Measurements from ENCODE around the gene KIAA0753. TPM values are rescaled to one million over a fixed set of nuclear protein-coding genes. Genes with fewer than 3 reads are reported as not detected.

KIAA0753 gene
- polyA plus RNA-seq (ENCODE audit: insufficient read length in 3 of 3), result 10 to 100 TPM; 29.7 to 37.7 (median 32.4) TPM

DNA sequence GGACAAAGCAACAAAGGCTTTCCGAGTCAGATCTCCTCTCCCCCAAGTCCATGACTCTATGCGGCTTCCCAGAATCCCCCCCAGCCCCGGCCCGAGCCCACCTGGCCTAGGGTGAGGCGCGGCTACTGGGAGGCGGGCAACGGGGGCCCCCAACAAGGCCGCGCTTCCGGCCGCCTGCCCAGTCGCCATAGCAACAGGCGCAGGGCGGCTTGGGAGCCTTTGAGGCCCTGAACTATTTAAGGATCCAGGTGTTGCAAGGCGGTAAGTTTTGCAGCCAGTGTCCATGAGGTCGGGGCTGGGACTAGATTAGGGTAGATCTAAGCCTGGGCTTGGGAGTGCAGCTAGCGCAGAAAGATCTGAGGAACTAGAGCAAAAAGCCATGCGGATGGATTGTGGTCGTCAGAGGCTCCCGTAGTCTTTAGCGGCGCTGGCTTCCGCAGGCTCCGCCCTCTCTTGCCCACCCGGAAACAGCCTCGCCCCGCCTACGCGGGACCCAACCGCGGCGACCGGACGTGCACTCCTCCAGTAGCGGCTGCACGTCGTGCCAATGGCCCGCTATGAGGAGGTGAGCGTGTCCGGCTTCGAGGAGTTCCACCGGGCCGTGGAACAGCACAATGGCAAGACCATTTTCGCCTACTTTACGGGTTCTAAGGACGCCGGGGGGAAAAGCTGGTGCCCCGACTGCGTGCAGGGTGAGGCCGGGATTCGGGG lies at the start of gene KIAA0753, which contains the start of gene TXNDC17:
TSS of gene KIAA0753 (minus strand) at position 176 of the 711 bp plus-strand sequence. CDS start 5,608 bp downstream, outside the sequence.
TSS of gene TXNDC17 (plus strand) at position 525 of the 711 bp plus-strand sequence. CDS start at position 548, 23 bp downstream.
- peak; percentile 86 to 96 (median 92) for DNase-seq (ENCODE audit: low read depth in 3 of 3, low spot score in 2 of 3)

DNA sequence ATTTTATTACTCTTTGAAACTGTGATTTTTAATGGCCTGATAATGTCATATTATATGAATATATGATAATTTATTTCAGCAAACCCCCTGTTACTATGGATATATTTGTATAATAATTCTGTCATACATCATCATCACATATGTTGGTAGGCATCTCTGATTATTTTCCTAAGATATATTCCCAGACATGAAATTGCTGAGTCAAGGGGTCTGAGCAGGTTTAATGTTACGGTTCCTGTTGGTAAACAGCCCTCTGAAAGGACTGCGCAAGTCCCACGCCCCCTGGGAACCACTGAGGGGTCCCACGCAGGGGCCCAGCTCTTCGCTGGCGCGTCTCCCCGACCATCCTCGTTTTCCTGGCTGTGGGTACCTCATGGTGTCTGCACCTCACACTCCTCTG lies 48.4 kb upstream of the KIAA0753 start:
- DNase-seq (ENCODE audit: low read depth in 3 of 3, low spot score in 2 of 3), result no peak

DNA sequence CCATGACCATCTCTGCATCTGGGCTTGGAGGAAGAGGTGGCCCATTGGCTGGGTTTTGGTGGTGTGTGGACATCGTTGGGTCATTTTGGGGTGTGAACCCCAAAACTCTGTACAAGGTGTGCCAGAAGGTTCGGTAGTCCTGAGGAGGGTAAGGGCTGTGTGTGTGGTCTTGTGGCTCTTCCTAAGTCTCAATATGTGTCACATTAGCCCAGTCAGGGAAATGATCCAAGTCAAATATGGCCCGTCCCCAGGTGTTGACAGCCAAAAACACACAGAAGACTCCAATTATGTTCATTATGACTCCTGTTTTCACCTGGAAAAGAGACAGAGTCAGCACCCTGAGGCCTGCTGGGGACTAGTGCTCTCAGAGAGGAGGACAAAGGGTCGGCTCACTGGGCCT lies 45.5 kb upstream of the KIAA0753 start:
- no peak for DNase-seq (ENCODE audit: low read depth in 3 of 3, low spot score in 2 of 3)

DNA sequence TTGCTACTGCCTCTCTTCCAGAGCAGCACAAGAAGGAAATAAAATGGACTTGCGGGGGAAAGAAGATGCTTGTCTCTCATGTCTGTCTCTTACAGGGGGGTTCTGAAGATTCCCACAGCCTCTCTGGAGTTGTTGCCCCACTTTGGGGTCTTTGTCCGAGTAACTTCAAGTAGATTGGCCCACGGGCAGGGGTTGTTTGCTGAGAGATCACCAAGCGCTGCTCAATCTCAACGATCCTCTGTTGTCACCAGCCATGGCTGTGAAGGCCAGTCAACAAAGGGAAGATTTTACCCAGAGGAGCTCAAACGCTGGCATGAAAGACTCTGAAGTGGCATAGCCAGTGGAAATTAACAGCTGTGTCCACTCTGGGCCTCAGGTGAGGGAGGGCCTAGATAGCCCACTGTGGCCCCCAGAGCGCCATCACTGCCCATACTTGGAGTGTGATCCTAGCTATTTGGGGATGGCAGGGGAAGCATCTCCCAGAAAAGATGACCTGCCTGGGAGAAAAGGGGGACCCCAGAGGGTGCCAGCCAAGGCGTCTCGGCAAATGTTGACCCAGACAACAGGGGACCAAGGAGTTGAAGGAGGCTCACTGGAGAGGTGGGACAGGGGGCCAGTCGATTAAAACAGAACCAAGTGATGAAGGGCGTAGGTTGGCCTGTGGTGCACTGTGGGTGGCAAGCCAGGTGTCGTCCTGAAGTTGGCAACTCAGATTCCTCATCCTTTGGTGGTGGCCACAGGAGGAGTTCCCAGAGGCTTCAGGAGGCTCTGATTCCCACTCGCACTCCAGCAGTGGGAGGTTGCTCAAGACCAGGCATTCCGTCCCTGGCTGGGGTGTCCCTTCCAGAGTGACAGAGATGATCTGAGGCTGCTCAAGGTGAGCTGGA lies 44.6 kb upstream of the KIAA0753 start:
- DNase-seq (ENCODE audit: low read depth in 3 of 3, low spot score in 2 of 3), result no peak

DNA sequence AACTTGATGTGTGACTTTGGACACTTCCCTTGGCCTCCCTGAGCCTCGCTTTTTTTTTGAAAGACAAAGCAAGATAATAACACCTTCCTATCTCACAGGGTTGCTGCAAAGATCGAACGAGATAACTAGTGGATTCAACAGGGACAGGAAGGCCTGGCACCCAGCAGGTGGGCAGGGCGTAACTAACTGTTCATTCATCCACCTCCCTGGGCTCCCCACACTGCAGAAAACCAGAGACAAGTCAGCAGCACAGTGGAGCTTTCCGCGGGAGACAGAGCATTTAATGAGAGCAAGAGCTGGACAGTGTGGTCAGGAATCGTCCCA lies 43.9 kb upstream of the KIAA0753 start:
- DNase-seq (ENCODE audit: low read depth in 3 of 3, low spot score in 2 of 3), result no peak

DNA sequence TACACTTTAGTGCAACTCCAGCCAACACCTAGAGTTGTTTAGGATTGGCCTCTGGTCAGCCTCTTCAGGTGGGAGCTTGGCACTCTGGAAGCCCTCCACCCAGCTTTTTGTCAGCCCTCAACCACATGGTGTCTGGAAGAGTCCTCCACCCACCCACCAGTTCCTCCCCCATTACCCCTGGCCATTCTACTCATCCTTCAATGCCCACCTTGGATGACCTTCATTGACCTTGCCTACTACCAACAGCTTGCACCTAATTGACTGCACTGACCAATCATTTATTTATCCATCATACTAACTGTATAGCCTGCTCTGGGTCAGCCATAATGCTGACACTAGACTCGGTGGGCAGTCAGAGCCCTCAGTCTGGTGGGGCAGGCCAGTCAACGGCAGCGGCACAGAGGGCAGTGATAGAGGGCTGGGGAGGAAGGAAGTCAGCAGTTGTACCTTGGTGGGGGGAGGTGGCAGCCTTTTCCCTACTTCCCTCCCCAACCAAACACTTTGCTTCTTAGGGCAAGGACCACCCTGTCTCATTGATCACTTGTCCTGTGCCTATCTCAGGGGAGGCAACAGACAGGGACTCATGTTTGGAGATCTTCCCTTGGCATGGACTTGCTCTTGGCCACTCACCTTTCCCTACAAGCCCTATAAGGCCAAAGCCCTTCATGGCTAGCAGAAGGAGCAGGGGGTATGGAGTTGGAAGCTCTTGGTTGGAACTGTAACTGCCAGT lies 43.4 kb upstream of the KIAA0753 start:
- DNase-seq (ENCODE audit: low read depth in 3 of 3, low spot score in 2 of 3), result no peak

DNA sequence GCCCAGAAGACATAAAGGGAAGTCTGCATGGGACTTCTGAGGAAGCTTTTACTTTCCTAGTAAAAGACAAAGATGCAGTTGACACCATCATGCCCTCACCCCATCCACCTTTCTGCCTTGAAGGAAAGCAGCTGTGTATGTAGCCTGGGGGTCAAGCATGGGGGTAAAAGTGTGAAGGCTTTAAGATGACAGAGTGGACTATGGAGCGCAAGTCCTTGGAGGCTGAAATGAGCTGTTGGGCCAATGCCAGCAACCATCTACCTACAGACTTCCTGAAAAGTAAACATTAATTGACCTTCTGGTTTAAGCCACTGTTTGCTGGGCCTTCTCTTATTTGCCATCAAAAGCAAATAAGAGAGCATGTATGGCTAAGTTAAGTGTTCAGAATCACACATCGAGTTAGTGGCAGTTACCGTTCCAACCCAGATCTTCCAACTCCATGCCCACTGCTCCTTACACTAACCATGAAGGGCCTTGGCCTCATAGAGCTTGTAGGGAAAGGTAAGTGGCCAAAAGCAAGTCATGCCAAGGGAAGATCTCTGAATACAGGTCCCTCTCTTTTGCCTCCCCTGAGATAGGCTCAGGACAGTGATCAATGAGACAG lies 42.7 kb upstream of the KIAA0753 start:
- no peak for DNase-seq (ENCODE audit: low read depth in 3 of 3, low spot score in 2 of 3)

DNA sequence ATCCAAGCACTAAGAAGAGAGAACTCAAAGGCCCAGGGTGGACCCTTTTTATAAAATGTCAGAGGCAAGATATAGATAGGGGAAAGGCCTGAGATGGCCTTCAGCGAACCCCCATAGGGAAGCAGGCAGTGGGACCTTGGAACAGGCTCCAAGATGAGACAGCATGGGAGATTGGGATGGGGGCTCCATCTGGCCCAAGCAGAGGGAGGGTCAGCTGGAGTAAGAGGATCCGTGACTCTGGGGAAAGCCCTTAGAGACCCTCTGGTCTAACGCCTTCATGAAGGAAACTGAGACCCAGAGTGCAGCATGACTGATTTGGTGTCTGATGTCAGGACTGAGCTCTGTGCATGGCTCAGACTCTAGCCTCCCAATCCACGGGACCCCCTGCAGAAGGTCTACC lies 41.8 kb upstream of the KIAA0753 start:
- DNase-seq (ENCODE audit: low read depth in 3 of 3, low spot score in 2 of 3), result no peak

DNA sequence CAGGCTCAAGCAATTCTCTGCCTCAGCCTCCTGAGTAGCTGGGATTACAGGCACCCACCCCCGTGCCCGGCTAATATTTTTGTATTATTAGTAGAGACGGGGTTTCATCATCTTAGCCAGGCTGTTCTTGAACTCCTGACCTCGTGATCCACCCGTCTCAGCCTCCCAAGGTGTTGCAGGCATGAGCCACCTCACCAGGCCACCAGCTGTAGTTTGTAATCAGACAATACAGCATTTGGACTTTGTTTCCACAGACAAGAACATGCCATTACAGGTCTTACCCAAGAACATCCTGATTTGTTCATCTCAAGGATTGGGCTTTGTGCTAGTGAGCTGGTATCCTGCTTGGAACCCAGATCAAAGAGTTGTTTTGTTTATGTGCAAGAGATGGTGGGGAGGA lies 41.2 kb upstream of the KIAA0753 start:
- no peak for DNase-seq (ENCODE audit: low read depth in 3 of 3, low spot score in 2 of 3)

DNA sequence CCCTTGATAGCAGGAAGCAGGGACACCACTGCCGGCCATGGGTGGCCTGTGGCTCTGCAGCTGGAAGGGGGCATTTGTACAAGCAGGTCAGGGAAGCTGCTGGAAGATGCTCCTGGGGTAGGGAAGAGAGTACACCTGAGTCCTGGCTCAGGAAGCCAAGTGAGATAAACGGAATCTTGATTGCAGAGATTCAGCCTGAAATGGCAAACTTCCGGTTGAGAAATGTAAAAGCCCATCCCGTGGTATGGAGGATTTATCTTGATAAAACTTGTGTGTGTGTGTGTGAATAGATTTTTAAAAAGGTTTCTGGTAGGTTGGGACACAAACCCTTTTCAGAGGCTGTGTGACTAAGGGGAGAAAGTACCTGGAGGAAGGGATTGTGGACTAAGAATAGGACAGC lies 40.7 kb upstream of the KIAA0753 start:
- DNase-seq (ENCODE audit: low read depth in 3 of 3, low spot score in 2 of 3), result no peak

DNA sequence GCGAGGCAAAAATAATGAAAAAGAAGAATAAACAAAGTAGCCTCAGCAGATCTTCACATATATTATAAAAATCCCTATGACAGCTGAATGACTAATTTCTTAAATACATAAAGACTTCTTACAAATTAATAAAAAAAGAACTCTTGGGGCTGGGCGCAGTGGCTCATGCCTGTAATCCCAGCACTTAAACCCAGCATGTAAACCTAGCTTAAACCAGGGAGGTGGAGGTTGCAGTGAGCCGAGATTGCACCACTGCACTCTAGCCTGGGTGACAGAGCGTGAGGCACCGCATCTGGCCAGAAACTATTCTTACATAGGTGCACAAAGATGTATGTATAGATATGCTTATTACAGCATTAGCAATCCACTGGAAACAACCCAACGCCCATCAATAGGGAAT lies 38.7 kb upstream of the KIAA0753 start:
- DNase-seq (ENCODE audit: low read depth in 3 of 3, low spot score in 2 of 3), result no peak

DNA sequence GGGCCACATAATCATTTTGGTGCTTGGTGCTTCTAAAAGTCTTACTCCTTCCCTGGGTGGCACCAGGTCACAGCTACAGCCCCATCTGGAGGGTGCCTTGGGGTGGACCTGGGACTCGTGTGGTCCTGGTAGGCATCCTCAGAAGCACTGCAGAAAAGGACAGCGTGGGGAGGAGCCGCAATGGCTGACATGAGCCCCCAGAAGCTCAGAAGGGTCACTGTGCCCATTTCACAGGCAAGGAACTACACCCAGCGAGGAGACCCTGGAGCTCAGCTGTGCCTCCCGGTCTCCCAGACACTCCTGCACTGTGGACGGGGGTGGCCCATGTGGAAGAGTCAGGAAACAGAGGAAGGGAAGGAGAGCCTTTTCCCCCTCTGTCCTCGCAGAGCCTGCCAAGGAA lies 37.4 kb upstream of the KIAA0753 start:
- DNase-seq (ENCODE audit: low read depth in 3 of 3, low spot score in 2 of 3), result no peak

DNA sequence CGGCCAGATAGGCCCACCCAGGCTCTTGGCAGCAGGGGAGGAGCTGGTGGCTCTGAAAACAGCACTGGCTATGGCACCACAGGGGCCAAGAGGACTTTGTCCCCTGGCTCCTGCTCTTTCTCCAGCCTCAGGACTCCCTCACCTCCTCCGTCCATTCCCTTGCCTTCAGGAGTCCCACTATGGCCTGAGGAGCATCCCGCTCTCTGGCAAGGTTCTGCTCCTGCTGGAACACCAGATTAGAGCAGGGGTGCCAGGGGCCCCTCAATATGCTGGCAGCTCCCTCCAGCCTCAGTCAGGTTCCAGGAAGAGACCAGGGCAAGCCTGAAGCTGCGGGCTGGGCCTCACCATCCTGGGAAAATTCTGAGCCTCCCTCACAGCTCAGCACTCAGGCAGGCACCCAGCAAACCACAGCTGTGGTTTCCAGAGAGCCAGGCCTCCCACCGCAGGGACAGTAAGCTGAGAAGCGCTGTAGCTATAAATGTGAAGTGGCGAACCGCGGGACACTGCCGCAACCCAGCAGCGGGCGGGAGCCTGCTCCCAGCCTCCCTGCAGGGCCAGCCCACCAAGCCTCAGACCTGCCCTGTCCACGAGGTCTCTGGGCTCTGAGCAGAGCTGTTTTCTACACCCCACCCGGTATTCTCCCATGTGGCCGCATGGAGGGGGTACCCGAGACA lies 36.8 kb upstream of the KIAA0753 start:
- no peak for DNase-seq (ENCODE audit: low read depth in 3 of 3, low spot score in 2 of 3)

DNA sequence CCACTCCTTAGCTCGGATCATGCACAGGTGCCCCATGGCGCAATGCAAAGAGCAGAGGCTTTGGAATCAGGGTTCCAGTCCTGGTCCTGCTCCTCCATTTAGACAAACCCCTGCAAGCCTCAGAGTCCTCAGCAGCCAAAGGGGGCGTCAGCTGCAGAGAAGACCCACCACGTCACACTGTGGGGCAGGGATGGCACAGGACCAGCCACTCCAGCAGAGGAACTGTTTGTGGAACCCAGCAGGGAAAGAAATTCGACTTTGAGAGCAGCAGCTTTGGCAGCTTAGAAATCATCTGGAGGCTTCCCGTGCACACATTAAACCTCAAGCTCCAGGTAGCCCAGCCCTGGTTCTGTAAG lies 36.3 kb upstream of the KIAA0753 start:
- DNase-seq (ENCODE audit: low read depth in 3 of 3, low spot score in 2 of 3), result no peak

DNA sequence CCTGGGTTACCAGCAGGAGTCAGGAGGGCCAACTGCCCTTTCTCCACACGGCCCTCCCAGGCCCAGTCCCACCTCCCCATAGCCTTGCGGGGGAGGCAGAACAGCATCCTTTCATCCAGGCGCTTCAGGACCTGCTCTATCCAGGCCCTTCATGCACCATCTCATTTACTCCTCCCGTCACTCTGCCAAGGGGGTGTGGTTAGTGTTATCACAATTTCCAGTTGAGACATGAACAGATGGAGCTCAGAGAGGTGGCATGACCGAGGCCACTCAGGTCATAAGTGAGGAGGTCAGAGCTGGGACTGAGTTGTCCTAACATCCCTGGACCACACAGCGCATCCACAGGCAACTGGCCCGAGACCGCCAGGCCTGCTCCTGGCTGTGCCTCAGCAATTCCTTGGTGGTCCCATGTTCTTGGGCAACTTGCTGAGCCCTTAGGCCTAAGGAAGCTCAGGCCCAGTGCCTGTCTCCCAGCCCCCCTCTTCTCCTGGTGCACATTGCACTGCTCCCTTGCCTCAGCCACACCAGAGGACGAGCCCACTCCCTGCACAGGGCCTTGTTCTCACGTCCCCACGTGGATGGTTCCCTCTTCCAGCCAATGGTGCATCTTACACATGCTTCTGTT lies 34.8 kb upstream of the KIAA0753 start:
- no peak for DNase-seq (ENCODE audit: low read depth in 3 of 3, low spot score in 2 of 3)

DNA sequence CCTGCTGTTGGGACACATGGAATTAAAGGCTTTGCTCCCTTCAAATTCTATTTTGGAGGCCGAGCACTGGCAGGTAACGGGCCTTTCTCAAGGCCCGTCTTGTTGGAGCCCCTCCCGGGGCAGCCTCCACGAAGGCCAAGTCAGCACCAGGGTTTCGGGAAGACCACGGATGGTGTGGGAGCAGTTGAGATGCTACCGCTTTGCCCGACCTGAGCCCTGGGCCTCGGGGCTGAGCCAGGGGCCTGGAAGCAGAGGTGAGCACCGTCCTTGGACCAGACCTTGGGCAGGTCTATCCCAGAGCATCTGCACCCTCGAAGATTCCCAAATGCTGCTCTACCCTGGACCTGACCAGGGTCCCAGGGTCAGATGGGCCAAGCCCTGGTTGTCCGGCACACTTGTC lies 34.1 kb upstream of the KIAA0753 start:
- no peak for DNase-seq (ENCODE audit: low read depth in 3 of 3, low spot score in 2 of 3)

DNA sequence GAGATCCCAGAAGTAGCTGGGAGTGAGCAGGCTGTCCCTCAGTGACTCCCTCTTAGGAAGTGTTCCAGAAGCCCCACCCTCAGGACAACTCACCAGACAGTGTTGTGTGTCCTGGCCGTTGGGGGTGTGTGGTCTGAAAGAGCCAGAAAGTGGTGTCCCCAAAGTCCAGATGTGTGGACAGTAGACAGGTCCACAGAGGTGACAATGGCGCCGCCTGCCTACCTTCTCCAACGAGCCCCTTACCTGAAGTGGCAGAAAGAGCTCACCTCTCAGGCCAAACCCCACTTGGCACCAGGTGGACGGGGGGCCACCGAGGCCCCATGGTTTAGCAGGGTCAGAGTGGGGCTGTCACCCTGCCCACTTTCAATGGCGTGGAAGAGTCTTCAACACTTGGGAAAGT lies 30.9 kb upstream of the KIAA0753 start:
- no peak for DNase-seq (ENCODE audit: low read depth in 3 of 3, low spot score in 2 of 3)

DNA sequence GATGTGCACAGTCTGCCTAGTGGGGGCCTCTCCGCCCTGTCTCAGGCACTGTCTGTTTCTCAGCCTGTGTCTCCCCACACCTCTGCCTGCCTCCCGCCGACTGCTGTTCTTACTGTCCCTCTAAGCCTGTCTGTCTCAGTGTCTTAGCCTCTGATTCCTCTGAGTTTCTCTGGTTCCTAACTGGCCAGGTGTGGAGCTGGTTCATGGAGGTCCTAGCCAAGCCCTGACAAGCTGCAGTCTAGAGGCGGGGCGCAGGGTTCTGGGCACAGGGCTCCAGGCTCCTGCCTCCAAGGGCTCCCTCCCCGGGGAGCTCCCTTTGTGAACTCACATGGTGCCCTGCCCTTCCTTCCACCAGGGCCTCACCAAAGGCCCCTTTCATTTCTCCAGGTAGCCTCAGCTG lies 30.5 kb upstream of the KIAA0753 start:
- no peak for DNase-seq (ENCODE audit: low read depth in 3 of 3, low spot score in 2 of 3)

DNA sequence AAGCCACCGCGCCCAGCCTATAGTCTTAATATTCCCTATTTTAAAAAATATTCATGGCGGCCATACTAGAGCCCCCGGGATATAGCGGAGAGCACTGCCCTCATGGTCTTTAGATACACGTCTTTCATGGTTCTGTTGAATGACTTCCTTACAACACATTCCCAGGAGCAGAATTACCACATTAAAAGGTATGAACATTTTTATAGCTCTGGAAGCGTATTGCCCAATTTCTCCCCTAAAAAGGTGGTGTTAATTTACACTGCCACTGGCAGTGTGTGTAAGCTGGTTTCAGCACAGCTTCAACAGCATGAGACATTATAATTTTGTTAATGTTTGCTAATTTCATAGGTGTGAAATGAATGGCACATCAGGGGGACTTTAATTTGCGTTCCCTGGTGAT lies 30.1 kb upstream of the KIAA0753 start:
- DNase-seq (ENCODE audit: low read depth in 3 of 3, low spot score in 2 of 3), result no peak

Measured in right renal cortex interstitium (tissue), 3 donors.